DND-41 (cell line): ENCODE data around the gene MATR3.

Experiments
- ATAC-seq: fragments of 200-7000 bp; cut with Tn5 transposase; 3 replicates; pipeline ENCODE4 v1.9.1; 2021; ENCODE audit warnings: low read depth; ENCODE audit not compliant: insufficient read depth
- DNase-seq: peaks from one replicate; pipeline ENCODE4 v3.0.0-alpha.2; 2020
- H2AFZ ChIP-seq: 2 replicates; pipeline ENCODE4 v1.6.0; 2012; ENCODE audit warnings: low read depth, low read length
- H3K27ac ChIP-seq: 2 replicates; pipeline ENCODE4 v1.5.1; 2012; ENCODE audit warnings: low read length, inconsistent platforms
- H3K27me3 ChIP-seq: fragments of 200-600 bp; sonication (generic); 2 replicates; pipeline ENCODE4 v1.6.0; 2012; ENCODE audit warnings: low read length, mild to moderate bottlenecking, inconsistent platforms; ENCODE audit not compliant: insufficient read depth, poor library complexity
- H3K36me3 ChIP-seq: 2 replicates; pipeline ENCODE4 v1.5.1; 2012; ENCODE audit warnings: low read length, inconsistent platforms; ENCODE audit not compliant: insufficient read depth
- H3K4me1 ChIP-seq: 2 replicates; pipeline ENCODE4 v1.5.1; 2012; ENCODE audit warnings: mild to moderate bottlenecking, low read length; ENCODE audit not compliant: insufficient read depth
- H3K4me2 ChIP-seq: 2 replicates; pipeline ENCODE4 v1.6.0; 2012; ENCODE audit warnings: mild to moderate bottlenecking, moderate library complexity, low read length, inconsistent platforms; ENCODE audit not compliant: insufficient read depth
- H3K4me3 ChIP-seq, 2 experiments: fragments of 200-600 bp in 1 of 2; shearing (Covaris generic) in 1 of 2; 2 replicates each; pipeline ENCODE4 v1.5.1; 2012 to 2016; ENCODE audit warnings: inconsistent platforms in 2 of 2, low read length in 2 of 2, mild to moderate bottlenecking in 2 of 2, low read depth in 1 of 2, moderate library complexity in 1 of 2
- H3K79me2 ChIP-seq: 2 replicates; pipeline ENCODE4 v1.6.0; 2012; ENCODE audit warnings: low read length, inconsistent platforms; ENCODE audit not compliant: insufficient read depth
- H3K9ac ChIP-seq: 2 replicates; pipeline ENCODE4 v1.6.0; 2012; ENCODE audit warnings: low read depth, mild to moderate bottlenecking, inconsistent platforms, low read length, moderate library complexity
- H3K9me3 ChIP-seq: 2 replicates; pipeline ENCODE4 v1.5.1; 2012; ENCODE audit warnings: low read length, moderate library complexity, mild to moderate bottlenecking, inconsistent platforms; ENCODE audit not compliant: insufficient read depth, severe bottlenecking
- H4K20me1 ChIP-seq: 2 replicates; pipeline ENCODE4 v1.6.0; 2012; ENCODE audit warnings: low read length; ENCODE audit not compliant: insufficient read depth
- EZH2 ChIP-seq: IDR thresholded peaks from 3 replicates; pipeline ENCODE4 v1.6.1; 2012; ENCODE audit warnings: borderline replicate concordance, low read depth, mild to moderate bottlenecking, moderate library complexity, low read length, inconsistent platforms; ENCODE audit not compliant: severe bottlenecking
- TF ChIP-seq, protein P1 (sequence below): IDR thresholded peaks from 2 replicates; pipeline ENCODE4 v1.5.1; 2012; ENCODE audit warnings: borderline replicate concordance, low read length, moderate library complexity, mild to moderate bottlenecking; ENCODE audit not compliant: poor library complexity, severe bottlenecking; ENCODE audit errors: extremely low read depth

MATR3 gene

DNA sequence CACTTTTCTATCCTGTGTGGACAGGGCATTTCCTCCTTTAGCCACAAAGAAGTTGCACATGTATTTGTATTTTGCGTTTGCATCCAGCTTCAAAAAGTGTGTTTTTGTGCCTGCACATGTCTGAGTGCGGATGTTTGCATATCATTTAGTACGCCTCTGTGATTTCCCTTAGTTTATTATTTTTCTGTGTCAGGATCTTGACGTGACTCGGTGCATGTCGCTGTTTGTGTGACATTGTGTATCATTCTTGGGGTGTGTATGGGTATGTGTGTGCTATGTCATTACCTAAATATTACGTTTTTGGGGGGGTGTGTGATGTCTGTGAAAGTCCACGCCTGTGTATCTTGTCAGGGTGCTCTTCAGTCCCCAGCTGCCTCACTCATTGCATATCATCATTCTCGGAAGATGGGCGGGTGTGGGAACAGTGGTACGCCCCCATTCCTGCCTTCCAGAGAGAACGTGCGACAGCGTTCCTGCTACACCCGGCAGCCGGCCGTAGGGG, 47.7 kb downstream of the MATR3 start:
- Histone ChIP-seq H3K9ac (peak overlapping the region; percentile 93), H2AFZ (peak overlapping the region; percentile 81), H3K27me3 (no peaks in the 10 kb centered on the region), H3K4me1 (peaks cover 39% of the 10 kb centered on the region), H3K4me2 (peak overlapping the region; percentile 95), H3K4me3 (peak overlapping the region; percentile 23 to 92; a peak in 3 of 4 replicates), H3K9me3 (no peaks in the 10 kb centered on the region), H4K20me1 (peaks cover 37% of the 10 kb centered on the region), H3K79me2 (peaks cover 50% of the 10 kb centered on the region), H3K27ac (peak overlapping the region; percentile 60), H3K36me3 (peaks cover 26% of the 10 kb centered on the region)
- DNase-seq (no peak), ATAC-seq (no peak)
- TF ChIP-seq, protein P1, sequence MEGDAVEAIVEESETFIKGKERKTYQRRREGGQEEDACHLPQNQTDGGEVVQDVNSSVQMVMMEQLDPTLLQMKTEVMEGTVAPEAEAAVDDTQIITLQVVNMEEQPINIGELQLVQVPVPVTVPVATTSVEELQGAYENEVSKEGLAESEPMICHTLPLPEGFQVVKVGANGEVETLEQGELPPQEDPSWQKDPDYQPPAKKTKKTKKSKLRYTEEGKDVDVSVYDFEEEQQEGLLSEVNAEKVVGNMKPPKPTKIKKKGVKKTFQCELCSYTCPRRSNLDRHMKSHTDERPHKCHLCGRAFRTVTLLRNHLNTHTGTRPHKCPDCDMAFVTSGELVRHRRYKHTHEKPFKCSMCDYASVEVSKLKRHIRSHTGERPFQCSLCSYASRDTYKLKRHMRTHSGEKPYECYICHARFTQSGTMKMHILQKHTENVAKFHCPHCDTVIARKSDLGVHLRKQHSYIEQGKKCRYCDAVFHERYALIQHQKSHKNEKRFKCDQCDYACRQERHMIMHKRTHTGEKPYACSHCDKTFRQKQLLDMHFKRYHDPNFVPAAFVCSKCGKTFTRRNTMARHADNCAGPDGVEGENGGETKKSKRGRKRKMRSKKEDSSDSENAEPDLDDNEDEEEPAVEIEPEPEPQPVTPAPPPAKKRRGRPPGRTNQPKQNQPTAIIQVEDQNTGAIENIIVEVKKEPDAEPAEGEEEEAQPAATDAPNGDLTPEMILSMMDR: no peak
- no peak for TF ChIP-seq EZH2

DNA sequence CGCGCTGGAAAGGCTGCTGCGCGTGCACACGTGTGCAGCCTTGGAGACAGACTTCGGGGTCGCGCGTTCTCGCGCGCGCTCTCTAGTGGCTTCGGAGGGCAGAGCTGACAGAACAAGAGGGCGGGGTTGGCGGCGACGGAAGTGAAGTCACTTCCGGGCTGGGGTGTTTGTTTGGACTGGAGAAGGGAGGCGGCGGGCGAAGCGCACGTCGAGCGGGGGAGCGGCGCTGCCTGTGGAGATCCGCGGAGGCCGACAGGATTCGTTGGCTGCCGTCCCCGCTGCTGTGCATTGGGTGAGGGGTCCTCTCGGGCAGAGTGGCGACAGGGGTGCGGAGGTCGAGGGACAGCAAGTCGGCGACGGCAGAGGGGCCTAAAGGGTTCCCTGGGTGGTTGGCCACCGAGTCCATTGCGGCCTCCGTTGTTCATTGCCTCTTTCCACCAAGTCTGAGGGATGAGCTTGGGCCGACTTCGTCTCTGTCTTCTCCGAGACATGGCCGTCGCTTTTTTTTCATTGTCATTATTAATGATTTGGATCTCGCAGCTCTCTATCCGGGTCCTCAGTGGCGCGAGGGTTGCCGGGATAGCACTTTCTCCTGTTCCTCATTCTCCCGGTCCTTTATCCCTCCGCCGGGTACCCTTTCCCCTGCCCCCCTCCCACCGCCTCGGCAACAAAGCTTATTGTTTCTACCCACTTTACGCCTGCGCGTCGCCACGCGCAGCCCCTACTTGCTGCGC, 48.3 kb downstream of the MATR3 start, which contains the start of gene PAIP2:
TSS of gene PAIP2 (plus strand) at position 166 of the 734 bp plus-strand sequence. CDS start 21,931 bp downstream, outside the sequence.
- peaks cover 43% of the 10 kb centered on the region for H4K20me1 ChIP-seq
- no peak for TF ChIP-seq EZH2
- TF ChIP-seq, protein P1: peak; percentile 93
- H3K36me3 ChIP-seq: peaks cover 31% of the 10 kb centered on the region
- peak within 1 kb of the TSS; percentile 98 for H3K27ac ChIP-seq
- peak within 1 kb of the TSS; percentile 95 for H3K4me2 ChIP-seq
- H3K79me2 ChIP-seq: peaks cover 56% of the 10 kb centered on the region
- peak within 1 kb of the TSS; percentile 81 for H2AFZ ChIP-seq
- H3K4me1 ChIP-seq: peaks cover 44% of the 10 kb centered on the region
- peak within 1 kb of the TSS; percentile 93 for H3K9ac ChIP-seq
- ATAC-seq (peak; percentile 79), DNase-seq (peak; percentile 99)
- H3K4me3 ChIP-seq: peak within 1 kb of the TSS; percentile 39 to 92
- H3K27me3 ChIP-seq: no peaks in the 10 kb centered on the region
- no peaks in the 10 kb centered on the region for H3K9me3 ChIP-seq

DNA sequence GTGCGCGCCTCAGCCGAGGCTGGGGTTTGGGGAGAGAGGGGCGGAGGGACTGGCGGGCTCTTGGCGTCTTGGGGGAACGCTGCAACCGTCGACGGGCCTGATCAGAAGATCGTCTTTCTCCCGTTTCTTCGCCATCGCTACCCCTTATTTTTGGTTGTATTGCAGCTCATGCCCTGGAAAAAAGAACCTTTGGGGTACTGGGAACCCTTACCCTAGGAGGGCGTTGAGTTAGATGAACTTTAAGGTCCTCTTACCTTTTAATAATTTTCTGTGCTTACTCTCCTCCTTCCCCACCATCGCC, 48.8 kb downstream of the MATR3 start:
- no peaks in the 10 kb centered on the region for H3K27me3 ChIP-seq
- H3K36me3 ChIP-seq: peaks cover 32% of the 10 kb centered on the region
- peak overlapping the region; percentile 74; the same call in 1 of the 2 replicates for H2AFZ ChIP-seq
- no peaks in the 10 kb centered on the region for H3K9me3 ChIP-seq
- H4K20me1 ChIP-seq: peaks cover 47% of the 10 kb centered on the region
- peak overlapping the region; percentile 93 for H3K9ac ChIP-seq
- peak overlapping the region; percentile 39 to 92 for H3K4me3 ChIP-seq
- ATAC-seq: peak; percentile 77
- H3K79me2 ChIP-seq: peaks cover 61% of the 10 kb centered on the region
- no peak for DNase-seq
- H3K27ac ChIP-seq: peak overlapping the region; percentile 98
- peaks cover 45% of the 10 kb centered on the region for H3K4me1 ChIP-seq
- peak overlapping the region; percentile 95 for H3K4me2 ChIP-seq
- TF ChIP-seq EZH2: no peak
- TF ChIP-seq, protein P1: no peak
